B cell (primary cell): Measurements from ENCODE around the gene ZNF277.

Source experiments
- CTCF ChIP-seq: fragments of 200-600 bp; IDR thresholded peaks from one replicate; pipeline ENCODE4 v1.8.0; 2022; ENCODE audit warnings: antibody characterized with exemption, mild to moderate bottlenecking
- EZH2 ChIP-seq: IDR thresholded peaks from 2 replicates; pipeline ENCODE4 v1.6.1; 2012; ENCODE audit warnings: borderline replicate concordance, low read depth, mild to moderate bottlenecking, moderate library complexity, low read length; ENCODE audit not compliant: insufficient read depth, poor library complexity, severe bottlenecking

- TF ChIP-seq CTCF, result no peak
- no peak for TF ChIP-seq EZH2
Measured at GRCh38 chr7:112183266-112183665, 23.2 kb upstream of the ZNF277 start.
